22Rv1 (cell line): ENCODE measurements around the gene TRIML2.

Experiments
- H3K27ac ChIP-seq: fragments of 450-650 bp; 2 replicates; pipeline ENCODE4 v1.5.1; 2017
- ZFX ChIP-seq: fragments of 450-650 bp; IDR thresholded peaks from 2 replicates; pipeline ENCODE4 v1.6.1; 2017; ENCODE audit warnings: antibody characterized with exemption, borderline replicate concordance
- TF ChIP-seq, protein P1 (sequence below): fragments of 450-650 bp; IDR thresholded peaks from 2 replicates; pipeline ENCODE4 v1.5.1; 2017; ENCODE audit warnings: mild to moderate bottlenecking

TRIML2 gene

DNA sequence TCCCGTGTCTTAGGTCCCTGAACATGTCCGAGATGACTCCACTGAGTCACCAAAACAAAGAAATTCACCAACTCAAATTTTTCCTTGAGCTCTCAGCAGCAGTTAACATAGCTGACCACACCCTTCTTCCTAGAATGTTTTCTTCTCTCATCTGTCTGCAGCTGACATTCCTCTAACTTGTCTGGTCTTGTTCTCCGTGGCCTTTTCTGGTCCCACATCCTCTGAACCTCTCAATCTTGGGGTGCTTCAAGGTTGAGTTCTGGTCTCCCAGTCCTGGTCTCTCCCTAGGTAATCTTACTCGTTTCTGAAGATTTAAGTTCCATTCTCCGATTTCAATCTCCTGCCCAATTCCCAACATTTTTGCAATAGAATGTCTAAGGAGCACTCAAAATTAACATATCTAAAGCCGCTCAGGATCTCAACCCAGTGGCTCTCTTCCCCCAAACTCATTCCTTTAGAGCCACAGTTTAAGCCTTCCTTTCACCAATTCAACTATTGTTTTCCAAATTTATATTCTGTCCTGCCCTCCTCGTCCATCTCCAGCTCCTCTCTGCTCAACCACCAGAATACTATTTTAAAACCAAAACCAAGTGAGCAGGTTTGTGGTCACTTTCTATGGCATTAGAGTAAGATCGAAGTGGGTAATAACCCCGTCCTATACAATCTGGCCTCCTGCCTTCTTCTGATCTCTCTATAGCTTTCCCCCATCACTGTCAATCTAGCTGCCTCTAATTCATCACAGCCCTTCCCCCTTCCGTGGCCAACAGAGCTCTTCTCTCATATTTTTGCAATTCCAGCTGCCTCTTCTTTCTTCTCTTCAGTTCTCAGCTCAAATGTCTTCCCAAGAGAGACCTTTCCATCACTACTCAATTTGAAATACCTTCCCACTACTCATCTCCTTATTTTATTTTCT, 1.2 kb downstream of the TRIML2 start:
- TF ChIP-seq ZFX, result no peak
- TF ChIP-seq, protein P1, sequence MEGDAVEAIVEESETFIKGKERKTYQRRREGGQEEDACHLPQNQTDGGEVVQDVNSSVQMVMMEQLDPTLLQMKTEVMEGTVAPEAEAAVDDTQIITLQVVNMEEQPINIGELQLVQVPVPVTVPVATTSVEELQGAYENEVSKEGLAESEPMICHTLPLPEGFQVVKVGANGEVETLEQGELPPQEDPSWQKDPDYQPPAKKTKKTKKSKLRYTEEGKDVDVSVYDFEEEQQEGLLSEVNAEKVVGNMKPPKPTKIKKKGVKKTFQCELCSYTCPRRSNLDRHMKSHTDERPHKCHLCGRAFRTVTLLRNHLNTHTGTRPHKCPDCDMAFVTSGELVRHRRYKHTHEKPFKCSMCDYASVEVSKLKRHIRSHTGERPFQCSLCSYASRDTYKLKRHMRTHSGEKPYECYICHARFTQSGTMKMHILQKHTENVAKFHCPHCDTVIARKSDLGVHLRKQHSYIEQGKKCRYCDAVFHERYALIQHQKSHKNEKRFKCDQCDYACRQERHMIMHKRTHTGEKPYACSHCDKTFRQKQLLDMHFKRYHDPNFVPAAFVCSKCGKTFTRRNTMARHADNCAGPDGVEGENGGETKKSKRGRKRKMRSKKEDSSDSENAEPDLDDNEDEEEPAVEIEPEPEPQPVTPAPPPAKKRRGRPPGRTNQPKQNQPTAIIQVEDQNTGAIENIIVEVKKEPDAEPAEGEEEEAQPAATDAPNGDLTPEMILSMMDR, result no peak
- no peak overlapping the region for H3K27ac ChIP-seq

DNA sequence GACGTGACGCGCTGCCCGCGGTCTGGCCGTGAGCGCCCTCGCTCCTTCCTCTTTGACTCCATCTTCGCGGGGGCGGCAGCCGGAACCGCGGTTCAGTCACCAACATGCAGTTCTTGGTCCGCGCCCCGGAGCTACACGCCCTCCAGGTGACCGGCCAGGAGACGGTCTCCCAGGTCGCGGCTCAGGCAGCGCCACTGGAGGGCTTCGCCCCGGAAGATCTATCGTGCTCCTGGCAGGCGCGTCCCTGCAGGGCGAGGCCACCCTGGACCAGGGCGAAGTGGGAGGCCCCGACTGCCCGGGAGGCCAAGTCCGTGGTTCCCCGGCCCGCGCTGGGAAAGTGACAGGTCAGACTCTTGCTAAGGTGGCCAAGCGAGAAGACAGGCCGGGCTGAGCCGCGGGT, 2.9 kb downstream of the TRIML2 start:
- no peak for TF ChIP-seq ZFX
- TF ChIP-seq, protein P1, result no peak
- no peak overlapping the region for H3K27ac ChIP-seq

DNA sequence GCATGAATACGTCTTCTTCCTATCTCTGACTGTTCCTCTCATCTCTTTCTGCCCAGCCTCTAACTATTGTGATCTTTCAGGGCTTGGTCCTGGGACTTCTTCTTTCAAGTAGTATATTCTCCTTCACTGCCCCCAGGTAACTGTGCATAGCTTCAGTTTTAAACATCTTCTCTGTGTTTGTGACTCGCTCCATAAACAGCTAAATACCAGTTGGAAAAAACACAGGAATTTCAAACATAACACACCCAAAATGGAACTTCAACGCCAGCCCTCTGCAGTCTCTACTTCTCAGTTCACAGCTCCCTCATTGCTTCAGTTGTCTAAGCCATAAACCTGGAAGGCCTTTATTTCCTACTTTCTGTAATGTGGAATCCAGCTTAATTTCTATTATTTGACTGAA, 16.6 kb downstream of the TRIML2 start:
- no peak for TF ChIP-seq ZFX
- TF ChIP-seq, protein P1, result no peak

DNA sequence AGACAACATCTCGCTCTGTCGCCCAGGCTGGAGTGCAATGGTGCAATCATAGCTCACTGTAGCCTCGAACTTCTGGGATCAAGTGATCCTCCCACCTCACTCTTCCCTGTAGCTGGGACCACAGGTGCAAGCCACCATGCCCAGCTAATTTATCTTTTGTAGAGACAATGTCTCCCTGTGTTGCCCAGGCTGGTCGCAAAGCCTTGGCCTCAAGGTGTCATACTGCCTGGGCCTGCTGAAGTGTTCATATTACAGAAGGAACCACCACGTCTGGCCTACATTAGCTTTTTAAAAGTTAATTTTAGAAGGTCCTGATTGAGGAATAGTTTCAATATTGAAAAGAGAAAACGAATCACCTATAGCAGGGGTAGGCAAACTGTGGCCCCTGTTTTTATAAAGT, 22.5 kb downstream of the TRIML2 start:
- no peak overlapping the region for H3K27ac ChIP-seq
- TF ChIP-seq, protein P1, result no peak
- no peak for TF ChIP-seq ZFX

More for the DNA sequence above, 16.6 kb downstream of the TRIML2 start:
- no peak overlapping the region for H3K27ac ChIP-seq

DNA sequence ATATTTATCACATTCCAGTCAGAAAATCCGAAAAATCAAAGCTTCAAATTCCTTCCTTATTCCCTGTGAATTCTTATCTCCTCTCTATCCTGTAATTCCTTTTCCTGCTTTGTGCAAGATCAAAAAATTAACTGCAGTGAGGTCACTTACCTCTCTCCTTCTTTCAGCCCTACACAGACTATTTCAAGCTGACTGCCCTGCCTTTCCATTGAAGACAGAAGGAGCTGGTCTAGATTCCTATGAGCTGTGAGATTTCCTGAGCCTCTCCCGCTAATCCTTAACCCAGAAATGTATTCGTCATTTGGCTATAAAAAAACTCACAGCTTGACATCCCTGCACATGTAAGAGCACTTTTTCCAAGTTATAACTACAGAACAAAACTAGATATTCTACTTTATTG, 26.6 kb downstream of the TRIML2 start:
- TF ChIP-seq ZFX, result no peak
- TF ChIP-seq, protein P1, result no peak
- no peak overlapping the region for H3K27ac ChIP-seq

DNA sequence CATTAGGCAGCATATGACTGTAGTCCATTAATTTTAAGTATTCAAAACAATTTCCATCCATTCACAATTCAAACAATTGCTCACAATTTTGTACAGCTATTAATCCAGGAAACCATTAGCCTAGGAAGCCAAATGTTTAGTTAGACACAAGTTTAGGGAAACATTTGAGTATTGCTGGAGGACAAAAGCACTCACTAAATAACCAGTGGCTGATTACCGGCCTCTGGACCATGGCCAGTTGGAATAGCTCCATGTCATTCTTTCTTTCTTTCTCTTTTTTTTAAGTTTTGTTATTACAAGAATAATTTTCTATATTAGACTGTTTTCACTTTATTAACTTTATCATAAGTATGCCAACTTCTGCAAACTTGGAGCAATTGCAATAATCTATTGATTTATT, 31.3 kb downstream of the TRIML2 start:
- TF ChIP-seq, protein P1, result no peak
- TF ChIP-seq ZFX, result no peak
- H3K27ac ChIP-seq, result no peak overlapping the region

DNA sequence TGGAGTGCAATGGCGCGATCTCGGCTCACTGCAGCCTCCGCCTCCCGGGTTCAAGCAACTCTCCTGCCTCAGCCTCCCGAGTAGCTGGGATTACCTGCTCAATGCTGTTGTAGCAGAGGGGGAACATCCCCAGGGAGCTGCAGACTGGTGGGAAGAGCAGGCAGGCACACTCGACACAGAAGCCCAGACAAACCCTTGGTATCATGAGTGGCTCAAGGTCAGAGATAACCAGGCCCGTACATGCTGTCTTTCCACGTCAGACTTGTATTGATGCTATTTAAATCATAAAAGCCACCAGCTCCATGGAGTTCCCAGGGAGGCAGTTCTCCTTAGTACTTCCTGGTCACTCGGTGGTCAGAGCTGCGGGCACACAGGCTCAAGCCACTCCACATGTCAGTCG, 33.2 kb downstream of the TRIML2 start:
- TF ChIP-seq, protein P1, result no peak
- TF ChIP-seq ZFX, result no peak
- H3K27ac ChIP-seq, result no peak overlapping the region
